Left ventricle myocardium inferior (tissue), 1 donor: ENCODE measurements around the gene ANKRD27. TPM values are rescaled to one million over a fixed set of nuclear protein-coding genes. Genes with fewer than 3 reads are reported as not detected.
"Not testable (repeated sequence)": the region's sequence is repeated elsewhere in the genome, so short reads cannot be mapped to it uniquely, and the experiment has no call there.

Experiments used
- DNase-seq: peaks from one replicate; pipeline ENCODE4 v3.0.0-alpha.2; 2020
- H3K27ac ChIP-seq: fragments of 200-600 bp; replicated peaks from 2 replicates; pipeline ENCODE4 v1.8.0; 2021
- H3K27me3 ChIP-seq: fragments of 200-600 bp; 2 replicates; pipeline ENCODE4 v1.8.0; 2021; ENCODE audit warnings: low read depth
- H3K36me3 ChIP-seq: fragments of 200-600 bp; 2 replicates; pipeline ENCODE4 v1.8.0; 2021
- H3K4me1 ChIP-seq: fragments of 200-600 bp; 2 replicates; pipeline ENCODE4 v1.8.0; 2021
- H3K4me3 ChIP-seq: fragments of 200-600 bp; 2 replicates; pipeline ENCODE4 v1.8.0; 2021; ENCODE audit warnings: mild to moderate bottlenecking, moderate library complexity
- H3K9me3 ChIP-seq: fragments of 200-600 bp; replicated peaks from 2 replicates; pipeline ENCODE4 v1.8.0; 2021
- CTCF ChIP-seq: fragments of 200-600 bp; IDR thresholded peaks from 2 replicates; pipeline ENCODE4 v1.8.0; 2021; ENCODE audit warnings: antibody characterized with exemption, mild to moderate bottlenecking, borderline replicate concordance
- intact Hi-C: fragments of 100-400 bp; cut with micrococcal nuclease; formaldehyde crosslinking; loops from one replicate; pipeline ENCODE4 v1.11.0; 2022
- total RNA-seq: library from RNA; stranded (reverse); fragmentation: NEBNext Ultra II Directional; extraction: Animal tissue kit (Norgen Biotek cat#: 25700); gene quantifications from one replicate; pipeline ENCODE4 v1.2.1, GENCODE V29; 2021
- donor health status: DM: no; HTN: yes; CAD: no; lungs with severe emphysema.

Gene ANKRD27
- total RNA-seq, 1 donor from 2014 or later: 18.0 TPM

GRCh38 chr19:32595491-32595890 lies 79.5 kb downstream of the ANKRD27 start:
- intact Hi-C loops: no loop called here
- H3K36me3 ChIP-seq: peaks cover 79% of the 10 kb centered on the region
- no peak overlapping the region for H3K27ac ChIP-seq
- H3K4me3 ChIP-seq: no peak overlapping the region
- H3K4me1 ChIP-seq: no peaks in the 10 kb centered on the region
- no peaks in the 10 kb centered on the region for H3K9me3 ChIP-seq
- TF ChIP-seq CTCF: no peak
- no peaks in the 10 kb centered on the region for H3K27me3 ChIP-seq
- DNase-seq: no peak

GRCh38 chr19:32594021-32594420 lies 81.0 kb downstream of the ANKRD27 start:
- no peak overlapping the region for H3K27ac ChIP-seq
- H3K27me3 ChIP-seq: no peaks in the 10 kb centered on the region
- H3K36me3 ChIP-seq: peaks cover 68% of the 10 kb centered on the region
- no peaks in the 10 kb centered on the region for H3K9me3 ChIP-seq
- no peak for DNase-seq
- no peak overlapping the region for H3K4me3 ChIP-seq
- intact Hi-C loops: no loop called here
- TF ChIP-seq CTCF: no peak
- no peaks in the 10 kb centered on the region for H3K4me1 ChIP-seq

- H3K9me3 ChIP-seq, H3K27me3 ChIP-seq, intact Hi-C loops, H3K4me1 ChIP-seq, DNase-seq, H3K4me3 ChIP-seq, H3K27ac ChIP-seq: not testable (repeated sequence)
- peaks cover 52% of the 10 kb centered on the region for H3K36me3 ChIP-seq
These were observed 87.1 kb downstream of the ANKRD27 start for GRCh38 chr19:32587747-32588504.

DNA sequence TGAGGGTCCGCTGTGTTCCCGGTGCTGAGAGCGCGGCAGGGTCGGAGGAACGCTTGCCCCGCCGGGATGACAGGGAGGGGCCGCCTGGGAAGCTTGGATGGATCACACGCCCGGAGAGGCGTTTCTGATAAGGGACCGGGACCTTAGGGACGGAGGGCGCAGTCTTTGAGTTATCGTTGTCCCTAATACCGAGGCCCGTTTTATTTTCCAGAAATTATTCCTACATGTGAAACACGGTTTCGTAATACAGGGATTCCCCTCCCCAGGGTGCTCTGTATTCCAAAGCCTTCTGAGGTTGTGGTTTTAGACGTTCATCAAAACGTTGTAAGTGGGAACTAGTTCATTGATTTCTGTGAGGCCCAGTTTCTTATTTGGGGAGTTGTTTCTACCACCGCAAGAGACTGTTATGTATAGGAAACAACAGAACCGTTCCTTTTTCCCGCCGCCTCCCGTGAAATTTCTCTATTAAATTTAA lies 93.2 kb downstream of the ANKRD27 start:
- no peaks in the 10 kb centered on the region for H3K9me3 ChIP-seq
- peaks cover 25% of the 10 kb centered on the region for H3K4me1 ChIP-seq
- H3K27me3 ChIP-seq: no peaks in the 10 kb centered on the region
- no peak for TF ChIP-seq CTCF
- H3K27ac ChIP-seq: peak overlapping the region; percentile 90
- intact Hi-C loops: no loop called here
- peaks cover 37% of the 10 kb centered on the region for H3K36me3 ChIP-seq
- DNase-seq: peak; percentile 27
- H3K4me3 ChIP-seq: peak overlapping the region; percentile 81

DNA sequence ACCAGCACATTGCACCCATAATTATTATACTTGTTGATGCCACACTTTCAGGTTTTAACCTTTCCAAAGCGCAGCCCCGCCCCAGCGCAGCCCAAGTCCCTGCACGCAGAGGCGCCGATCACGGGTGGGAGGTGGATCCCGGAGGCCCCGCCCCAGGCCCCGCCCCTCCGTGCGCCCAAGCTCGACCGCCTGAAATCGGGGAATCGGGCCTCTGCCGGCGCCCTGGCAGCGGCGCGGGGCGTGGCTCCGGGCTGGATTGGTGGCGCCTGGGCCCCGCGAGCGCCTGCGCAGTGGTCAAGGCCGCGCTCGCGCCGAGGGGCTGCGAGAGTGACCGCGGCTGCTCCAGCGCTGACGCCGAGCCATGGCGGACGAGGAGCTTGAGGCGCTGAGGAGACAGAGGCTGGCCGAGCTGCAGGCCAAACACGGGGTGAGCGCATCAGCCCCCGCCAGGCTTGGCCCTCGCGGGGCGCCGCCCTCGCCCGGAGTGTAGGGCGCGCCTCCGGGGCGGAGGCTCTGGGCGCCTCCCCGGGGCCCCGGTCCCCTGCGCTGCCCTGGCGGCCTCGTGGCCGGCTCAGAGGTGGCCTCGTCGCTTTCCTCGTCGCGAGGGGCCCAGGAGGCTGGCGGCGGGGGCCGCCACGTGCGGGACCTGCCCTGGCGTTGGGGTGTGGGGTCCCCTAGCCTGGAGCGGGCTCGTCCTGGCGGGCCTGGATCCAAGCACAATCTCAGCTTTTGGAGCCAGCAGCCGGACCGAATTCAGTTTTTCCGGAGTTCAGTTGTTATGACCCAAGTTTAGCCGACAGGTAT lies 93.9 kb downstream of the ANKRD27 start, which contains the start of gene PDCD5:
Gene PDCD5, plus strand, starts transcription at position 290 of the 804 bp plus-strand sequence. Its CDS starts 72 bp downstream, at position 362.
- no peaks in the 10 kb centered on the region for H3K27me3 ChIP-seq
- no peaks in the 10 kb centered on the region for H3K9me3 ChIP-seq
- TF ChIP-seq CTCF: no peak
- H3K36me3 ChIP-seq: peaks cover 30% of the 10 kb centered on the region
- peak within 1 kb of the TSS; percentile 81 for H3K4me3 ChIP-seq
- peaks cover 25% of the 10 kb centered on the region for H3K4me1 ChIP-seq
- H3K27ac ChIP-seq: peak within 1 kb of the TSS; percentile 90
- peak; percentile 98 for DNase-seq
- intact Hi-C loops: no loop called here
